GM19238 (cell line): ENCODE measurements around the gene DCAF7.

Experiments used
- DNase-seq: peaks from one replicate; pipeline ENCODE4 v3.0.0; 2011; ENCODE audit warnings: low spot score; ENCODE audit not compliant: insufficient read length

DCAF7 gene

GRCh38 chr17:63629627-63630026, 79.3 kb downstream of the DCAF7 start:
- no peak for DNase-seq

DNA sequence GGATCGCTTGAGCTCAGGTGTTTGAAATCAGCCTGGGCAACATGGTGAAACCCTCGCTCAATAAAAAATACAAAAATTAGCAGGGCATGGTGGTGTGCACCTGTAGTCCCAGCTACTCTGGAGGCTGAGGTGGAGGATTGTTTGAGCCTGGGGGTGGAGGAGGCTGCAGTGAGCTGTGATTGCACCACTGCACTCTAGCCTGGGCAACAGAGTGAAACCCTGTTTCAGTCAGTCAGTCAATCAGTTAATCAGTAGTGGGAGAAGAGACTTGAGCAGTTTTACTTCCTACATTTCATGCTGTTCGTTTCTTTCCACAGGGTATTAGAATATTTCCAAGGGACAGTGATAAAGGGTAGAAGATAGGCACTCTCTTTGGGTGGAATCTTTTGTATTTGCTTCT, 80.8 kb downstream of the DCAF7 start:
- no peak for DNase-seq

GRCh38 chr17:63631626-63632025, 81.3 kb downstream of the DCAF7 start:
- DNase-seq, result no peak

DNA sequence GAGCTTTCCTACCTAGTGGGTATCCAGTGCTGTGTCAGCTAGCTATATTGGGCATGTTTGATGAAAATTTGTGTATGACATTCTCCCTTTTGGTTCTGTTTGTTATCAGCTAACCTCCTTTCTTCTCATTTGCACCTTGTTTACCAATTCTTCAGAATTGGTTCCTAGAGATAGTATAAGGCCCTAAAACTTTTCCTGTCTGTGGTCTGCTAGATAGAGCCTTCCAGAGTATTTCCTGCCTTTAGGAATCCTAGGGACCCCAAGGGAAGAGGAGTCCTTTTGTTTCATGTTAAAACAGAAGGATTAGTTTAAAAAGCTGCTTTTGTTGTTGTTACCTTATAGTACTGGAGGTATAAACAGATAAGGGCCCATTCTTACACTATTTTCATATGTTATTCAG, 83.5 kb downstream of the DCAF7 start:
- DNase-seq, result no peak

DNA sequence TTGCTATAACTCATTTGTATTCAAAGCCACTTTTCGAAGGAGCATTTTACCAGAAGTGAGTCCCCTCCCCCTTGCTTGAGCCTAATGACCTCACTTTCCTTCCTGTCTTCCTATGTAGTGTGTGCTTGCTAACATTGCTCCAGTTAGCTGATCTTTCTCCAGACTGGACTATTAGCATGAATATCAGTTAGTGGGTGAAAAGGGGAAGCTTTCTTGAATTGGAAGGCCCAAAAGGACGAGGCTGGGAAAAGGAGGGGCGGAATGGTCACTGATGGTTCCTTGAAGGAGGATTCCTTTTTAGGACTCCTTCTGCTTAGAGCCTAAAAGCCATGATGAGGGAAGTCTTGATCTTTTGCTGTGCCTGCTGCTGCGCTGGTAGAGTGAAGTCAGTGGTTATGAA, 83.9 kb downstream of the DCAF7 start:
- DNase-seq, result no peak

- DNase-seq, result no peak
These were observed 84.5 kb downstream of the DCAF7 start for GRCh38 chr17:63634816-63635215.

DNA sequence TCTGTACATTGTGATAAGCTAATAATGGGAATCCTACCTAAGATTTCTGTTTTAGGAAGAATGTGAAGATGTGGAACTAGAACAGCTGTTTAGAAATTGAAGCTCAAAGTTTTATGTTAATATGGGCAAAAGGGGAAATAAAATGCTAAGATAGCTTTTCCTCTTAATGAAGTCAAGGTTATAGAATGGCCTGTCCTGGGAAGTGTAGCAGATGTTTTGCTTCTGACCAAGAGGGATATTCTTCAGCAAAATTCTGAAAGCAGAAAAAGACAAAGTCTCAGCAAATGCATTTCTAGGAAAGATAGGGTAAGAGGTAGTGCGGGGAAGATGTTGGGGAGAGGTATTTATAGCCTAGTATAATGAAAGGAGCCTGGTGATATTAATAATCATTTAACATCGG, 85.0 kb downstream of the DCAF7 start:
- no peak for DNase-seq

- no peak for DNase-seq
These were observed 85.5 kb downstream of the DCAF7 start for GRCh38 chr17:63635787-63636186.

- no peak for DNase-seq
These were observed 88.8 kb downstream of the DCAF7 start for GRCh38 chr17:63639125-63639524.

- no peak for DNase-seq
These were observed 89.8 kb downstream of the DCAF7 start for GRCh38 chr17:63640038-63640437.

DNA sequence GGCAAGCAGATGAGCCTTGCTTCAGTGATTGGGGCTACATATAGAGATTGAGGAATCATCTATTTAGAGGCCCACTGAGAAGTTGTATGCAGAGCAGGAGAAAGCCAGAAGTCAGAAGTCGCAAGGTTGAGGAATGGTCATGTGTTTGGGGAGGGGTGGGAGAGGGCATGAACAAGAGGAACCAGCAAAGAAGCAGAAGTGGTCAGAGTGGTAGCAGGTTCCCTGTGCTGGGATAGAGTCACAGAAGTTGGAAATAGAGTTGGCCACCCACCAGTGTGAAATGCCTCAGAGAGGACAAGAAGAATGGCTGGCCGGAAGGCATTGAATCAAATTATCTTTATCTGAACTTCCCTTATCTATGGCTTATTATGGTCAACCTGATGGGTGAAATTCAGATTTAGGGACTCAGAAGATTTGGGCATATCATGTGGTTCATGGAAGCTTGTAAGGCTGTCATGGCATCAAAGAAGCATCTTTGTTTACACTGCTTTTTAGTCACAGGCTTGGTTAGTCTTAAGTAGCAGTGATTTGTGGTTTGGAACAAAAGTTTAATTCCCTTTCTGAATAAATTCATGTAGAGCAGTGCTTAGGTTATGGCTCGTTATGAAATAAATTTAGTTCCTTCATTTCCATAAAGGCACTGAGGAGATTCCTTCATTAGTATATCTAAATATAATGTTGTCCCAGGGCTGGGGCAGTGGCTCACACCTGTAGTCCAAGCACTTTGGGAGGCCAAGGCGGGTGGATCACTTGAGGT, 91.6 kb downstream of the DCAF7 start:
- DNase-seq, result no peak
